22Rv1 (cell line): ENCODE measurements around the gene EVI5L.

Experiments used
- ZFX ChIP-seq: fragments of 450-650 bp; IDR thresholded peaks from 2 replicates; pipeline ENCODE4 v1.6.1; 2017; ENCODE audit warnings: antibody characterized with exemption, borderline replicate concordance
- TF ChIP-seq, protein P1 (sequence below): fragments of 450-650 bp; IDR thresholded peaks from 2 replicates; pipeline ENCODE4 v1.5.1; 2017; ENCODE audit warnings: mild to moderate bottlenecking

DNA sequence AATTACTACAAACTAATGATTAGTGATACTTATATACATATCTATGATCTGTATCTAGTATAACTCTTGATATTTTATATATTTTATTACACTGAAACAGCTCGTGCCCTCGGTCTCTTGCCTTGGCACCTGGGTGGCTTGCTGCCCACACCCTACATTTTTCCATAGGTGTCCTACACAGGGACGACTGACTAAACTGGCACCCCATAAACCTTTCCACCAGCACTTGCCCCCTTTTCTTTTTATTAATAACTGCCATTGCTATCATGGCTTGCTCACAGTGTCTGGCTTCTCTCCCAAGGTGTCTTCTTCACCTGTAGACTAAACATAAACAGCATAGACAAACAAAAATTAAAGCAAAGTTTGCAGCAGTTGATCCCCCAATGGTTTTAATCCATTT is 36.5 kb upstream of the EVI5L start:
- TF ChIP-seq, protein P1, sequence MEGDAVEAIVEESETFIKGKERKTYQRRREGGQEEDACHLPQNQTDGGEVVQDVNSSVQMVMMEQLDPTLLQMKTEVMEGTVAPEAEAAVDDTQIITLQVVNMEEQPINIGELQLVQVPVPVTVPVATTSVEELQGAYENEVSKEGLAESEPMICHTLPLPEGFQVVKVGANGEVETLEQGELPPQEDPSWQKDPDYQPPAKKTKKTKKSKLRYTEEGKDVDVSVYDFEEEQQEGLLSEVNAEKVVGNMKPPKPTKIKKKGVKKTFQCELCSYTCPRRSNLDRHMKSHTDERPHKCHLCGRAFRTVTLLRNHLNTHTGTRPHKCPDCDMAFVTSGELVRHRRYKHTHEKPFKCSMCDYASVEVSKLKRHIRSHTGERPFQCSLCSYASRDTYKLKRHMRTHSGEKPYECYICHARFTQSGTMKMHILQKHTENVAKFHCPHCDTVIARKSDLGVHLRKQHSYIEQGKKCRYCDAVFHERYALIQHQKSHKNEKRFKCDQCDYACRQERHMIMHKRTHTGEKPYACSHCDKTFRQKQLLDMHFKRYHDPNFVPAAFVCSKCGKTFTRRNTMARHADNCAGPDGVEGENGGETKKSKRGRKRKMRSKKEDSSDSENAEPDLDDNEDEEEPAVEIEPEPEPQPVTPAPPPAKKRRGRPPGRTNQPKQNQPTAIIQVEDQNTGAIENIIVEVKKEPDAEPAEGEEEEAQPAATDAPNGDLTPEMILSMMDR: no peak
- no peak for TF ChIP-seq ZFX
